ENCODE data around the gene NHLH2. TPM values are rescaled to one million over a fixed set of nuclear protein-coding genes. Genes with fewer than 3 reads are reported as not detected.
A peak's percentile ranks its signal among the peaks of the same experiment; 100 is the strongest.

The NHLH2 gene
- total and polyA plus RNA-seq, 11 donors = not detected

DNA sequence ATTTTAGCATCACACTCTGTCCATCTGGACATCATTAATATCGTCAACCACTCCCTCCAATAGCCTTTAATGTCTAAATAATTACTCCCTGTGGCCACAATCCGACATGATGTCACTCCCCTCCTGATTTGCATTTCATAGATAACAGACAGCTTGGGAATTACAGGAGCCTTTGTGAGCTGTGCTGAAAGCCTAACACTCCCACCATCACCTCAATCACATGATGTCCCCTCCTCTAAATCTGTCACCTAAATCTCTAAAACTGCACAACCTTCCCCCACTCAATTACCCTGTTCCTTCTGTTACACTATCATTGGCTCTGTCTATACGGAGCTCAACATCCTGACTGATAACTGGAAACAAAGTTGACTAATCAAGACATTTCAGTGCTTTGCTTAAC is 14.3 kb downstream of the NHLH2 start:
- Histone ChIP-seq H3K27me3 (peaks cover 0 to 26% (median 4%) of the 10 kb centered on the region in 9 donors), H3K27ac (no peak overlapping the region), H3K36me3 (no peaks in the 10 kb centered on the region), H3K4me1 (peaks cover 0 to 18% (median 2%) of the 10 kb centered on the region in 12 donors), H3K4me3 (no peak overlapping the region), H3K9me3 (peaks cover 0 to 3% (median 0%) of the 10 kb centered on the region in 12 donors)
- DNase-seq (no peak), ATAC-seq (no peak)
- WGBS, 4 donors = 24 to 38% (median 28%) methylated on average over 3 of the region's 3 CpGs
- intact Hi-C loops (cut with DNase I) = no loop called here
- TF ChIP-seq CTCF (IDR thresholded peaks at IDR 0.05) (no peak), POLR2A (IDR thresholded peaks at IDR 0.05) (no peak)

DNA sequence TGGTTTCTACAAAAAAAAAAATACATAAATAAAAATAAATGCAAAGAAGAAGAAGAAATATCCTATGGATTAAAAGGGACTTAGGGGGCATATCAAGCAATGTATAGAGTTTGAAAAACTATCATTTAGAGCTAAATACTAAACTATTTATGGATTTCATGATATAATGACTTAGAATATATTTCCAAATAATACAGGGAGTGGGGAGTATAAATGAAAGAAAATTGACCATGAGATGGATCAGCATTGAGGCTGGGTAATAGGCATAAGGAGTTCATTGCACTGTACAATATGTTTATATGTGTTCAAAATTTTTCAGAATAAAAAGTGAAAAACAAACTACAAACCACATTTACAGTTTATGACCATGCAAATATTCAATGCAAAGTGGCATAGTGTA is 18.8 kb downstream of the NHLH2 start:
- ATAC-seq = no peak
- Histone ChIP-seq H3K27ac (no peak overlapping the region), H3K27me3 (peaks cover 0 to 8% (median 0%) of the 10 kb centered on the region in 9 donors), H3K36me3 (no peaks in the 10 kb centered on the region), H3K4me3 (no peak overlapping the region), H3K9me3 (peaks cover 0 to 6% (median 0%) of the 10 kb centered on the region in 12 donors), H3K4me1 (peaks cover 0 to 3% (median 0%) of the 10 kb centered on the region in 12 donors)
- intact Hi-C loops (cut with DNase I) = no loop called here
- TF ChIP-seq POLR2A (IDR thresholded peaks at IDR 0.05) (no peak), CTCF (IDR thresholded peaks at IDR 0.05) (no peak)
- no peak for DNase-seq

DNA sequence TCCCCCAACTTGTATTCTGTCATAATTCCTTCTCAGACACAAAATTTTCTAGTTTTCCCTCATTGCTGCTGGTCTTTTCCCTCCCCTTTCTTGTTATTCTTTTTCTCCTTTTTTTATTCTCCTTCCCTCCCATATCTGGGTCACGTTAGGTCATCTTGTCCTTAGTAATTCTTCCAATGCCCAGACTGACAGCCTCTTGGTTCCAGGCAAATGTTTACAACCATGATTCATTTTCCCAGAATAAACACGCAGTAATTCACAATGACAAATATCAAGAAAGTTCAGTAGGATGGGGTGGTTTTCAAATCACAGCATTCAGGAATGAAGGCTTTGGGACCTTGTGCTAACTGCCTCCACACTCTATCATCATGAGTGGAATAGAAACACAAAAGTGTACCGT is 25.2 kb downstream of the NHLH2 start:
- peak; percentile 20 to 71 (median 50) for ATAC-seq
- no peak overlapping the region for H3K27ac ChIP-seq
- peaks cover 0 to 16% (median 1%) of the 10 kb centered on the region in 12 donors for H3K4me1 ChIP-seq
- intact Hi-C loops (cut with DNase I) = loop anchor here in 2 of 10 donors (10.0 kb wide), 3 partner anchors 169 to 669 kb away; no protein-coding TSS in a partner anchor
- H3K9me3 ChIP-seq = peaks cover 0 to 6% (median 0%) of the 10 kb centered on the region in 12 donors
- TF ChIP-seq CTCF (IDR thresholded peaks at IDR 0.05) (no peak), POLR2A (IDR thresholded peaks at IDR 0.05) (no peak)
- 33 to 51% (median 38%) methylated on average over 3 of the region's 3 CpGs for WGBS, 4 donors
- H3K27me3 ChIP-seq = no peaks in the 10 kb centered on the region
- no peak overlapping the region for H3K4me3 ChIP-seq
- H3K36me3 ChIP-seq = no peaks in the 10 kb centered on the region
- DNase-seq = no peak

DNA sequence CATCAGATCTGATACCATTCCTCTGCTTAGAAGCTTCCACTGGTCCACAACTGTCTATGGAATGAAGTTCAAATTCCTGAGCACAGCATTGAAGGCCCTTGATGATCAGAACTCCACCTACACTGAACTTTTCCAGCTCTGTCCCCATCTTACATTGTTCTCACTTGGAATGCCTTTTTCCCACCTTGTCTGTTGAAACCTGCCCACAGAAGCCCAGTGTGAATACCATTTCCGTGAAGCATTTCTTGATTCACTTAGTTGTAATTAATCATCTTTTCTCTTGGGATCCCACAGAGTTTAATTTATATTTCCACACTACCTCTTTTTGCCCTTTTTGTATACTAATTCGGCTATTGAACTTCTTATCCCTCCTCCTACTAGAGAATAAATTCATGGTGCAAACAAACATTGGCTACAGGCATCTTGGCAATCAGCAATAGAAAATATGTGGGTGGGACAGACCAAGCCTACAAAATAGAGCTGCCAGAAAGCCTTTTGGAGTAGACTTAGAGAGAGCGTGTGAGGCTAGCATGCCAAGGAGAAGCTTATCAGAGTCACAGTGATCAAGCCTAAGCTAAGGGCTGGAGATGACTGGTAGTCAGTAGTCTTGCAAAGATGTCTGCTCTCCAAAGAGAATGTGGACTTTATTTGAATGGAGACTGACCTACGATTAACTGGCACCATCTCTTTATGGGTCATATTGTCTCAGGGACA is 26.1 kb downstream of the NHLH2 start:
- Histone ChIP-seq H3K4me1 (peaks cover 0 to 22% (median 1%) of the 10 kb centered on the region in 12 donors), H3K27me3 (no peaks in the 10 kb centered on the region), H3K4me3 (no peak overlapping the region), H3K27ac (no peak overlapping the region), H3K36me3 (no peaks in the 10 kb centered on the region), H3K9me3 (peaks cover 0 to 6% (median 0%) of the 10 kb centered on the region in 12 donors)
- no peak for ATAC-seq
- no peak for DNase-seq
- TF ChIP-seq POLR2A (IDR thresholded peaks at IDR 0.05) (no peak), CTCF (IDR thresholded peaks at IDR 0.05) (no peak)
- intact Hi-C loops (cut with DNase I) = loop anchor here in 2 of 10 donors (10.0 kb wide), 3 partner anchors 170 to 670 kb away; no protein-coding TSS in a partner anchor
- 70 to 89% (median 79%) methylated on average over 3 to 4 of the region's 4 CpGs for WGBS, 4 donors

Measured in heart left ventricle (tissue), 16 donors.